H1 (cell line): ENCODE data around the gene NLRP1. TPM values are rescaled to one million over a fixed set of nuclear protein-coding genes. Genes with fewer than 3 reads are reported as not detected.

ENCODE experiments used
- CHD2 ChIP-seq: IDR thresholded peaks from 2 replicates; pipeline ENCODE4 v1.6.1; 2012; ENCODE audit warnings: low read length, improper control_type of control experiment
- CHD7 ChIP-seq: fragments of 300-600 bp; sonication (generic); IDR thresholded peaks from 2 replicates; pipeline ENCODE4 v1.7.1; 2012; ENCODE audit warnings: low read length, moderate library complexity, mild to moderate bottlenecking, inconsistent platforms; ENCODE audit not compliant: insufficient replicate concordance
- CREB1 ChIP-seq: IDR thresholded peaks from 2 replicates; pipeline ENCODE4 v1.6.1; 2012; ENCODE audit warnings: inconsistent platforms
- EP300 ChIP-seq, 2 experiments: IDR thresholded peaks; 1 replicate in 1 of 2; 2 replicates in 1 of 2; pipeline ENCODE4 v1.6.1; 2011 to 2012; ENCODE audit warnings: low read depth in 2 of 2, low read length in 2 of 2, mild to moderate bottlenecking in 2 of 2, borderline replicate concordance in 1 of 2, inconsistent platforms in 1 of 2, moderate library complexity in 1 of 2
- FOSL1 ChIP-seq: IDR thresholded peaks from 2 replicates; pipeline ENCODE4 v1.6.1; 2011; ENCODE audit warnings: mild to moderate bottlenecking, low read depth, low read length, moderate library complexity; ENCODE audit not compliant: insufficient read depth
- JUND ChIP-seq: IDR thresholded peaks from 2 replicates; pipeline ENCODE4 v1.6.1; 2011; ENCODE audit warnings: mild to moderate bottlenecking, improper control_type of control experiment, low read length
- SP1 ChIP-seq: IDR thresholded peaks from 2 replicates; pipeline ENCODE4 v1.6.1; 2011; ENCODE audit warnings: low read depth, low read length
- SP4 ChIP-seq: IDR thresholded peaks from 2 replicates; pipeline ENCODE4 v1.6.1; 2012; ENCODE audit warnings: low read length, inconsistent platforms
- SUZ12 ChIP-seq: fragments of 200-600 bp; sonication (generic); IDR thresholded peaks from 2 replicates; pipeline ENCODE4 v1.6.1; 2012; ENCODE audit warnings: mild to moderate bottlenecking, inconsistent platforms, low read length, moderate library complexity, mixed read lengths
- TBP ChIP-seq: IDR thresholded peaks from 2 replicates; pipeline ENCODE4 v1.6.1; 2011; ENCODE audit warnings: low read depth, low read length, improper control_type of control experiment
- polyA plus RNA-seq, 7 experiments: library from polyadenylated mRNA; depleted of rRNA in 3 of 7; stranded (reverse) in 5 of 7; unstranded in 2 of 7; fragments of >200 nt in 5 of 7; fragments of 200-250 nt in 2 of 7; gene quantifications; 1 replicate in 5 of 7; 2 replicates in 1 of 7; 4 replicates in 1 of 7; pipeline versions ENCODE4 v1.2.1 to v1.2.3, GENCODE V29; 2011 to 2013; ENCODE audit warnings: missing spikeins in 2 of 7, mixed read lengths in 2 of 7
- total RNA-seq: library from RNA; stranded (reverse); fragmentation: NEBNext Ultra II Directional; extraction: Animal tissue kit (Norgen Biotek cat#: 25700); gene quantifications from 2 replicates; pipeline ENCODE4 v1.2.1, GENCODE V29; 2021

Gene NLRP1
- total and polyA plus RNA-seq, 2 of the 8 experiments (the other 6 are each of a cell fraction or from before 2014, with no cell fraction given), result 8.6 to 10.4 TPM

- TF ChIP-seq CHD7, result no peak
- peak; percentile 53; the same call in 1 of the 2 replicates for TF ChIP-seq CREB1
- peak; percentile 14; the same call in 1 of the 2 replicates for TF ChIP-seq SP4
- TF ChIP-seq TBP, result peak; percentile 54
- no peak for TF ChIP-seq SUZ12
- TF ChIP-seq CHD2, result peak; percentile 19; the same call in 1 of the 2 replicates
- TF ChIP-seq SP1, result no peak
- TF ChIP-seq FOSL1, result no peak
- no peak for TF ChIP-seq EP300 (IDR thresholded peaks at IDR 0.05; ENCODE audit: borderline replicate concordance in 1 of 2, low read depth in 2 of 2, low read length in 2 of 2)
- no peak for TF ChIP-seq JUND
These were observed 98.8 kb downstream of the NLRP1 start, which contains the start of gene DERL2 (continued) for GRCh38 chr17:5485270-5486205.
